DND-41 (cell line): Measurements from ENCODE around the gene SYNE1.

Experiments
- EZH2 ChIP-seq: IDR thresholded peaks from 3 replicates; pipeline ENCODE4 v1.6.1; 2012; ENCODE audit warnings: borderline replicate concordance, low read depth, mild to moderate bottlenecking, moderate library complexity, low read length, inconsistent platforms; ENCODE audit not compliant: severe bottlenecking
- TF ChIP-seq, protein P1 (sequence below): IDR thresholded peaks from 2 replicates; pipeline ENCODE4 v1.5.1; 2012; ENCODE audit warnings: borderline replicate concordance, low read length, moderate library complexity, mild to moderate bottlenecking; ENCODE audit not compliant: poor library complexity, severe bottlenecking; ENCODE audit errors: extremely low read depth

DNA sequence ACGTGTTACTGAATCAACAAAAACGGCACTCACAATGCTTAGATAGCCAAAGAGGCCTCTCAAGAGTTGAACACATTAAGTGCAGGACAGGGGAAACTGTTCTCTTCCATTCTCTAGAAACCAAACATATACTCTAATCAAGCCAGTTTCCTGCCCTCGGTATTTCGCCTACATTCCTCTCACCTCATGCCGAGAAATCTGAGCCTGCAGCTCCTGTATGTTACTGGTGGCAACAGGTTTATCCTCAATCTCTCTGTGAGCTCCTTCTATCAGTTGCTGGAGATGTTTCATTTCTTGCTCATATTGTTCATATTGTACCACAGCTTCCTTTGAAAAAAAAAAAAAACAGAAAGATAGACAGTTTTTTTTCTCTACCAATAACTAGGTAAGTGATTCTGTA lies 328.9 kb downstream of the SYNE1 start:
- TF ChIP-seq, protein P1, sequence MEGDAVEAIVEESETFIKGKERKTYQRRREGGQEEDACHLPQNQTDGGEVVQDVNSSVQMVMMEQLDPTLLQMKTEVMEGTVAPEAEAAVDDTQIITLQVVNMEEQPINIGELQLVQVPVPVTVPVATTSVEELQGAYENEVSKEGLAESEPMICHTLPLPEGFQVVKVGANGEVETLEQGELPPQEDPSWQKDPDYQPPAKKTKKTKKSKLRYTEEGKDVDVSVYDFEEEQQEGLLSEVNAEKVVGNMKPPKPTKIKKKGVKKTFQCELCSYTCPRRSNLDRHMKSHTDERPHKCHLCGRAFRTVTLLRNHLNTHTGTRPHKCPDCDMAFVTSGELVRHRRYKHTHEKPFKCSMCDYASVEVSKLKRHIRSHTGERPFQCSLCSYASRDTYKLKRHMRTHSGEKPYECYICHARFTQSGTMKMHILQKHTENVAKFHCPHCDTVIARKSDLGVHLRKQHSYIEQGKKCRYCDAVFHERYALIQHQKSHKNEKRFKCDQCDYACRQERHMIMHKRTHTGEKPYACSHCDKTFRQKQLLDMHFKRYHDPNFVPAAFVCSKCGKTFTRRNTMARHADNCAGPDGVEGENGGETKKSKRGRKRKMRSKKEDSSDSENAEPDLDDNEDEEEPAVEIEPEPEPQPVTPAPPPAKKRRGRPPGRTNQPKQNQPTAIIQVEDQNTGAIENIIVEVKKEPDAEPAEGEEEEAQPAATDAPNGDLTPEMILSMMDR: no peak
- TF ChIP-seq EZH2: no peak
